ENCODE data around the gene ARMC6. TPM values are rescaled to one million over a fixed set of nuclear protein-coding genes. Genes with fewer than 3 reads are reported as not detected.
"Not testable (repeated sequence)": the region's sequence is repeated elsewhere in the genome, so short reads cannot be mapped to it uniquely, and the experiment has no call there.

ARMC6 gene
- total RNA-seq, 2 donors from 2014 or later = 11.6 to 12.3 TPM

GRCh38 chr19:19102566-19102965 is 69.2 kb downstream of the ARMC6 start:
- H3K27me3 Mint-ChIP-seq; H3K9me3 ChIP-seq (ENCODE audit: control insufficient read depth, low read length, poor library complexity, severe bottlenecking); DNase-seq; H3K4me1 Mint-ChIP-seq; H3K4me3 Mint-ChIP-seq; H3K36me3 Mint-ChIP-seq (ENCODE audit: low read depth); H3K27ac Mint-ChIP-seq; ATAC-seq: not testable (repeated sequence)

GRCh38 chr19:19103167-19103566 is 69.8 kb downstream of the ARMC6 start:
- H3K9me3 ChIP-seq (ENCODE audit: control insufficient read depth, low read length, poor library complexity, severe bottlenecking) = no peaks in the 10 kb centered on the region
- no peak for DNase-seq
- no peak for ATAC-seq
- Mint-ChIP-seq H3K27ac (no peak overlapping the region), H3K4me1 (peaks cover 5% of the 10 kb centered on the region), H3K36me3 (ENCODE audit: low read depth) (peaks cover 4% of the 10 kb centered on the region), H3K4me3 (no peak overlapping the region), H3K27me3 (no peaks in the 10 kb centered on the region)

GRCh38 chr19:19105365-19106055 is 72.1 kb downstream of the ARMC6 start:
- Mint-ChIP-seq H3K4me1 (peaks cover 8% of the 10 kb centered on the region), H3K27ac (no peak overlapping the region), H3K36me3 (ENCODE audit: low read depth) (peaks cover 2% of the 10 kb centered on the region), H3K27me3 (no peaks in the 10 kb centered on the region), H3K4me3 (no peak overlapping the region)
- ATAC-seq (no peak), DNase-seq (no peak)
- H3K9me3 ChIP-seq (ENCODE audit: control insufficient read depth, low read length, poor library complexity, severe bottlenecking) = no peaks in the 10 kb centered on the region

- Mint-ChIP-seq H3K27me3 (no peaks in the 10 kb centered on the region), H3K27ac (peak overlapping the region; percentile 29), H3K4me3 (no peak overlapping the region), H3K4me1 (peaks cover 8% of the 10 kb centered on the region), H3K36me3 (ENCODE audit: low read depth) (no peaks in the 10 kb centered on the region)
- no peaks in the 10 kb centered on the region for H3K9me3 ChIP-seq (ENCODE audit: control insufficient read depth, low read length, poor library complexity, severe bottlenecking)
- ATAC-seq (no peak), DNase-seq (no peak)
These were observed 72.7 kb downstream of the ARMC6 start for GRCh38 chr19:19106056-19106551.

- H3K36me3 Mint-ChIP-seq (ENCODE audit: low read depth); H3K27me3 Mint-ChIP-seq; H3K4me1 Mint-ChIP-seq; DNase-seq; ATAC-seq; H3K4me3 Mint-ChIP-seq; H3K9me3 ChIP-seq (ENCODE audit: control insufficient read depth, low read length, poor library complexity, severe bottlenecking): not testable (repeated sequence)
- H3K27ac Mint-ChIP-seq = peak overlapping the region; percentile 29
These were observed 73.5 kb downstream of the ARMC6 start for GRCh38 chr19:19106938-19107337.

GRCh38 chr19:19107654-19108053 is 74.3 kb downstream of the ARMC6 start:
- peak overlapping the region; percentile 21 for H3K4me3 Mint-ChIP-seq
- ATAC-seq (no peak), DNase-seq (no peak)
- H3K9me3 ChIP-seq (ENCODE audit: control insufficient read depth, low read length, poor library complexity, severe bottlenecking) = no peaks in the 10 kb centered on the region
- H3K27me3 Mint-ChIP-seq = no peaks in the 10 kb centered on the region
- H3K4me1 Mint-ChIP-seq = peaks cover 8% of the 10 kb centered on the region
- peak overlapping the region; percentile 29 for H3K27ac Mint-ChIP-seq
- H3K36me3 Mint-ChIP-seq (ENCODE audit: low read depth) = no peaks in the 10 kb centered on the region

Other genes starting within 250 kb of the ARMC6 start
- not detected for gene COMP, start 242.3 kb upstream of the ARMC6 start, total RNA-seq
- 100 to 1,000 TPM; 135 to 143 TPM for gene UPF1, start 201.6 kb upstream of the ARMC6 start, total RNA-seq
- gene CERS1, start 137.4 kb upstream of the ARMC6 start, total RNA-seq = not detected
- gene COPE, start 114.2 kb upstream of the ARMC6 start, total RNA-seq = 100 to 1,000 TPM; 166 to 185 TPM
- gene DDX49, start 113.9 kb upstream of the ARMC6 start, total RNA-seq = 10 to 100 TPM; 45.2 to 49.1 TPM
- gene HOMER3, start 92.4 kb upstream of the ARMC6 start, total RNA-seq = 1 to 10 TPM; 3.3 to 4.7 TPM
- gene SUGP2, start 86 bp upstream of the ARMC6 start, total RNA-seq = 100 to 1,000 TPM; 109 to 127 TPM
- gene SLC25A42, start 30.4 kb downstream of the ARMC6 start, total RNA-seq = 10 to 100 TPM; 17.1 to 18.9 TPM
- 10 to 100 TPM; 13.1 to 13.7 TPM for gene TMEM161A, start 104.9 kb downstream of the ARMC6 start, total RNA-seq
- 1 to 10 TPM; 1.3 to 3.5 TPM for gene MEF2B, start 136.7 kb downstream of the ARMC6 start, total RNA-seq
- gene BORCS8, start 158.5 kb downstream of the ARMC6 start, total RNA-seq = 10 to 100 TPM; 27.4 to 30.8 TPM
- 10 to 100 TPM; 61.9 to 69.2 TPM for gene RFXANK, start 158.7 kb downstream of the ARMC6 start, total RNA-seq
- gene NR2C2AP, start 169.8 kb downstream of the ARMC6 start, total RNA-seq = 10 to 100 TPM; 15.0 to 17.3 TPM
- gene NCAN, start 178.4 kb downstream of the ARMC6 start, total RNA-seq = not detected
- gene TM6SF2, start 239.7 kb downstream of the ARMC6 start, total RNA-seq = not detected

All from T-helper 17 cell (primary cell).